ENCODE measurements around the gene REXO1. TPM values are rescaled to one million over a fixed set of nuclear protein-coding genes. Genes with fewer than 3 reads are reported as not detected.

Gene REXO1
- total and polyA plus RNA-seq, 9 donors = 4.8 to 46.7 (median 25.8) TPM

- TF ChIP-seq CTCF (IDR thresholded peaks at IDR 0.05) = no peak
- TF ChIP-seq EP300 (IDR thresholded peaks at IDR 0.05) = no peak
- TF ChIP-seq POLR2A (IDR thresholded peaks at IDR 0.05) = no peak
- Histone ChIP-seq H3K27ac (no peak overlapping the region), H3K4me3 (no peak overlapping the region), H3K27me3 (no peaks in the 10 kb centered on the region), H3K36me3 (no peaks in the 10 kb centered on the region), H3K4me1 (ENCODE audit: insufficient read depth) (peaks cover 17% of the 10 kb centered on the region), H3K9me3 (no peaks in the 10 kb centered on the region)
- intact Hi-C loops (cut with DNase I) = no loop called here
- WGBS, 3 donors = 70 to 76% (median 72%) methylated on average over 25 of the region's 25 CpGs
- DNase-seq = no peak
Measured at GRCh38 chr19:1843646-1844394, 4.5 kb downstream of the REXO1 start.

- Histone ChIP-seq H3K36me3 (no peaks in the 10 kb centered on the region), H3K9me3 (no peaks in the 10 kb centered on the region), H3K27ac (no peak overlapping the region), H3K4me3 (no peak overlapping the region), H3K27me3 (no peaks in the 10 kb centered on the region), H3K4me1 (ENCODE audit: insufficient read depth) (peaks cover 17% of the 10 kb centered on the region)
- TF ChIP-seq CTCF (IDR thresholded peaks at IDR 0.05) (no peak), POLR2A (IDR thresholded peaks at IDR 0.05) (no peak), EP300 (IDR thresholded peaks at IDR 0.05) (no peak)
- no peak for DNase-seq
- WGBS, 3 donors = 61 to 77% (median 65%) methylated on average over 20 to 22 of the region's 22 CpGs
- intact Hi-C loops (cut with DNase I) = no loop called here
Measured at GRCh38 chr19:1843116-1843515, 5.2 kb downstream of the REXO1 start.

- no peak for DNase-seq
- 66 to 71% (median 68%) methylated on average over 27 to 35 of the region's 35 CpGs for WGBS, 3 donors
- Histone ChIP-seq H3K36me3 (no peaks in the 10 kb centered on the region), H3K27me3 (no peaks in the 10 kb centered on the region), H3K27ac (no peak overlapping the region), H3K4me1 (ENCODE audit: insufficient read depth) (peaks cover 18% of the 10 kb centered on the region), H3K4me3 (no peak overlapping the region), H3K9me3 (no peaks in the 10 kb centered on the region)
- intact Hi-C loops (cut with DNase I) = no loop called here
- TF ChIP-seq EP300 (IDR thresholded peaks at IDR 0.05) (no peak), POLR2A (IDR thresholded peaks at IDR 0.05) (no peak), CTCF (IDR thresholded peaks at IDR 0.05) (no peak)
Measured at GRCh38 chr19:1841209-1841924, 6.9 kb downstream of the REXO1 start.

GRCh38 chr19:1840541-1841115 is 7.7 kb downstream of the REXO1 start:
- intact Hi-C loops (cut with DNase I) = no loop called here
- H3K4me3 ChIP-seq = no peak overlapping the region
- no peaks in the 10 kb centered on the region for H3K36me3 ChIP-seq
- H3K27me3 ChIP-seq = no peaks in the 10 kb centered on the region
- no peak for DNase-seq
- TF ChIP-seq POLR2A (IDR thresholded peaks at IDR 0.05) = no peak
- TF ChIP-seq EP300 (IDR thresholded peaks at IDR 0.05) = no peak
- no peak for TF ChIP-seq CTCF (IDR thresholded peaks at IDR 0.05)
- H3K9me3 ChIP-seq = no peaks in the 10 kb centered on the region
- H3K4me1 ChIP-seq (ENCODE audit: insufficient read depth) = peaks cover 10% of the 10 kb centered on the region
- no peak overlapping the region for H3K27ac ChIP-seq
- WGBS, 3 donors = 49 to 67% (median 51%) methylated on average over 21 to 22 of the region's 22 CpGs
